Measurements from ENCODE around the gene PTPRJ. TPM values are rescaled to one million over a fixed set of nuclear protein-coding genes. Genes with fewer than 3 reads are reported as not detected.
"Not testable (repeated sequence)": the region's sequence is repeated elsewhere in the genome, so short reads cannot be mapped to it uniquely, and the experiment has no call there.

PTPRJ gene
- total and polyA plus RNA-seq, 2 of the 13 experiments (the other 11 are each of a cell fraction or from before 2014, with no cell fraction given) = 1.0 to 1.2 TPM

DNA sequence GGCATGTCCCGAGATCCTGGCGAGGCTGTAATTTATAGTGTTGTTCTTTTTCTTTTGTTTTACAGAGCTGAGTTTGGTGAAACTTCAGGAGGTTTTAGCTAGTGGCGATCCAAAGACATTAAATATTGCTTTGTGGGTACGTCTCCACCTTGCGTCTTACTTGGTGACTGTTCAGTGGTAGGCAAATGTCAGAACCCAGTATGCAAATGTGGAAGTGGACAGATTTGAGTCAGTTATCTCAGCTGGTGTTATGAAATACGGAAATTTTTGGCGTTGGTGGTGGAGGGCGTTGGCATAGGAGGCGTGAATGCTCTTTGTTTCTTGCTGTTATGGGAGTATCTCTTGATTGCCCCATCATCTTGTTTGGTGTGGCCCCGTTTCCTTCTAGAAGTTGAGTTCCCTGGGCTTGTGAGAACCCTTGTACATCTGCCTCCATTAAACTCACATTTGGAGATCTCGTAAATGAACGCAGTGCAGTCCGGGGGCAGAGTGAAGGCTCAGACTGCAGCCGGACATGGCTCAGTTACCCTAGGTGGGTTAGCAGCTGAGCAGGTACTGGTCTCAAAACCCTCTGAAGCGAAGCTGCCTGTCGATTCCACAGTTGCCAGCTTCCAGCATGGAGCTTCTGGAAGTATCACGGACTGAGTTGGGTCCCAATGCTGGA lies 39.9 kb downstream of the PTPRJ start (continued):
- TF ChIP-seq FOSL1 (CRISPR knock-in tag; IDR thresholded peaks at IDR 0.05; ENCODE audit: borderline replicate concordance) (no peak), ETV6 (CRISPR knock-in tag; conservative IDR thresholded peaks at IDR 0.05) (no peak), SRY (CRISPR knock-in tag; IDR thresholded peaks at IDR 0.05) (no peak)
- TF ChIP-seq, protein P1, sequence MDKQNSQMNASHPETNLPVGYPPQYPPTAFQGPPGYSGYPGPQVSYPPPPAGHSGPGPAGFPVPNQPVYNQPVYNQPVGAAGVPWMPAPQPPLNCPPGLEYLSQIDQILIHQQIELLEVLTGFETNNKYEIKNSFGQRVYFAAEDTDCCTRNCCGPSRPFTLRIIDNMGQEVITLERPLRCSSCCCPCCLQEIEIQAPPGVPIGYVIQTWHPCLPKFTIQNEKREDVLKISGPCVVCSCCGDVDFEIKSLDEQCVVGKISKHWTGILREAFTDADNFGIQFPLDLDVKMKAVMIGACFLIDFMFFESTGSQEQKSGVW (CRISPR knock-in tag; IDR thresholded peaks at IDR 0.05; ENCODE audit: borderline replicate concordance) = no peak
- TF ChIP-seq, protein P2, sequence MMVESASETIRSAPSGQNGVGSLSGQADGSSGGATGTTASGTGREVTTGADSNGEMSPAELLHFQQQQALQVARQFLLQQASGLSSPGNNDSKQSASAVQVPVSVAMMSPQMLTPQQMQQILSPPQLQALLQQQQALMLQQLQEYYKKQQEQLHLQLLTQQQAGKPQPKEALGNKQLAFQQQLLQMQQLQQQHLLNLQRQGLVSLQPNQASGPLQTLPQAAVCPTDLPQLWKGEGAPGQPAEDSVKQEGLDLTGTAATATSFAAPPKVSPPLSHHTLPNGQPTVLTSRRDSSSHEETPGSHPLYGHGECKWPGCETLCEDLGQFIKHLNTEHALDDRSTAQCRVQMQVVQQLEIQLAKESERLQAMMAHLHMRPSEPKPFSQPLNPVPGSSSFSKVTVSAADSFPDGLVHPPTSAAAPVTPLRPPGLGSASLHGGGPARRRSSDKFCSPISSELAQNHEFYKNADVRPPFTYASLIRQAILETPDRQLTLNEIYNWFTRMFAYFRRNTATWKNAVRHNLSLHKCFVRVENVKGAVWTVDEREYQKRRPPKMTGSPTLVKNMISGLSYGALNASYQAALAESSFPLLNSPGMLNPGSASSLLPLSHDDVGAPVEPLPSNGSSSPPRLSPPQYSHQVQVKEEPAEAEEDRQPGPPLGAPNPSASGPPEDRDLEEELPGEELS (CRISPR knock-in tag; IDR thresholded peaks at IDR 0.05) = no peak

DNA sequence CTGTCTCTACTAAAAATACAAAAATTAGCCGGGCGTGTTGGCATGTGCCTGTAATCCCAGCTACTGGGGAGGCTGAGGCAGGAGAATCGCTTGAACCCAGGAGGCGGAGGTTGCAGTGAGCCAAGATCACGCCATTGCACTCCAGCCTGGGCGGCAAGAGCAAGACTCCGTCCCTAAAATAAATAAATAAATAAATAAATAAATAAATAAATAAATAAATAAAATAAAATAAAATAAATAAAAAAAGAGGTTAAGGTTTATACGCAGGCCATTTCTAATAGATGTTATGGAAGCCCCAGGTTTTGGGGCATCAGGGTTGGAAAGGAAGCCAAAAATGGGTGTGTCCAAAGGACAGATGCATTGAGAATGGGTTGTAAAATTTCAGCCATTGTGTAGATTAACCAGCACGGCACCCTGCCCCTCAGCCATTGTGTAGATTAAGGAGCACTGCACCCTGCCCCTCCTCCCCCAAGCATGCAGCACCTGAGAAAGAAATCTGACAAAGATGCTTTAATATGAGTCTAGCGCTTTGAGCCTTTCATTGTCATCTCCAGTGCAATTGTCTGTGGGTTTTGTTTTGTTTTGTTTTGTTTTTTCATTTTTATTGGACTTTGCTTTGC lies 41.0 kb downstream of the PTPRJ start:
- POLR2A ChIA-PET; H3K4me1 ChIP-seq (ENCODE audit: insufficient read depth, low read length); H3K27ac ChIP-seq (ENCODE audit: extremely low read length, insufficient read depth, low read length); H3K79me2 ChIP-seq (ENCODE audit: insufficient read depth, low read length); H3K4me3 ChIP-seq (replicated peaks in 1 of 3; ENCODE audit: insufficient read depth in 1 of 3, low read depth in 2 of 3, low read length in 3 of 3); DNase-seq (ENCODE audit: low spot score); H3K36me3 ChIP-seq (replicated peaks in 1 of 2; ENCODE audit: control insufficient read depth in 1 of 2, insufficient read depth in 2 of 2, low read length in 2 of 2); H3K9me3 ChIP-seq (ENCODE audit: low read length); H4K20me1 ChIP-seq (ENCODE audit: insufficient read depth, low read length); intact Hi-C loops (cut with micrococcal nuclease; ENCODE audit: unreplicated experiment); H3K27me3 ChIP-seq (ENCODE audit: control insufficient read depth in 1 of 2, insufficient read depth in 2 of 2, low read length in 2 of 2); H3K9ac ChIP-seq (ENCODE audit: insufficient read depth, low read depth, low read length); BruUV-seq (replicated peaks); in situ Hi-C loops (cut with HindIII; ENCODE audit: extremely low pct_ligation_motif_present, low pct_unique_long_range_greater_than_20kb); H2AFZ ChIP-seq (ENCODE audit: low read length); H3K4me2 ChIP-seq (ENCODE audit: low read depth, low read length); FAIRE-seq; CTCF ChIA-PET (ENCODE audit: low intra/inter-chr PET ratio, low total read pairs); ATAC-seq: not testable (repeated sequence)
- WGBS (ENCODE audit: low lambda C conversion rate) = 95% methylated on average over 9 of the region's 10 CpGs
